ENCODE results near the gene UROC1.

- TF ChIP-seq, protein P1, sequence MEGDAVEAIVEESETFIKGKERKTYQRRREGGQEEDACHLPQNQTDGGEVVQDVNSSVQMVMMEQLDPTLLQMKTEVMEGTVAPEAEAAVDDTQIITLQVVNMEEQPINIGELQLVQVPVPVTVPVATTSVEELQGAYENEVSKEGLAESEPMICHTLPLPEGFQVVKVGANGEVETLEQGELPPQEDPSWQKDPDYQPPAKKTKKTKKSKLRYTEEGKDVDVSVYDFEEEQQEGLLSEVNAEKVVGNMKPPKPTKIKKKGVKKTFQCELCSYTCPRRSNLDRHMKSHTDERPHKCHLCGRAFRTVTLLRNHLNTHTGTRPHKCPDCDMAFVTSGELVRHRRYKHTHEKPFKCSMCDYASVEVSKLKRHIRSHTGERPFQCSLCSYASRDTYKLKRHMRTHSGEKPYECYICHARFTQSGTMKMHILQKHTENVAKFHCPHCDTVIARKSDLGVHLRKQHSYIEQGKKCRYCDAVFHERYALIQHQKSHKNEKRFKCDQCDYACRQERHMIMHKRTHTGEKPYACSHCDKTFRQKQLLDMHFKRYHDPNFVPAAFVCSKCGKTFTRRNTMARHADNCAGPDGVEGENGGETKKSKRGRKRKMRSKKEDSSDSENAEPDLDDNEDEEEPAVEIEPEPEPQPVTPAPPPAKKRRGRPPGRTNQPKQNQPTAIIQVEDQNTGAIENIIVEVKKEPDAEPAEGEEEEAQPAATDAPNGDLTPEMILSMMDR (IDR thresholded peaks at IDR 0.05), result no peak
- TF ChIP-seq SMC3 (IDR thresholded peaks at IDR 0.05; ENCODE audit: low read depth, low read length), result no peak
- no peak for TF ChIP-seq POLR2AphosphoS5 (IDR thresholded peaks at IDR 0.05; ENCODE audit: low read depth, low read length)
- TF ChIP-seq EP300 (IDR thresholded peaks at IDR 0.05; ENCODE audit: borderline replicate concordance in 1 of 2, low read depth in 1 of 2, low read length in 1 of 2), result no peak
- no peak for TF ChIP-seq TAF1 (IDR thresholded peaks at IDR 0.05; ENCODE audit: borderline replicate concordance, low read depth, low read length)
Observed at GRCh38 chr3:126554560-126555525, 37.3 kb upstream of the UROC1 start.
